Fibroblast of the conjunctiva (primary cell): ENCODE measurements around the gene CCDC88C.

ENCODE experiments used
- DNase-seq: peaks from one replicate; pipeline ENCODE4 v3.0.0-alpha.2; 2010; ENCODE audit warnings: low read depth

CCDC88C gene

GRCh38 chr14:91396959-91397815, 20.4 kb downstream of the CCDC88C start:
- DNase-seq = no peak

DNA sequence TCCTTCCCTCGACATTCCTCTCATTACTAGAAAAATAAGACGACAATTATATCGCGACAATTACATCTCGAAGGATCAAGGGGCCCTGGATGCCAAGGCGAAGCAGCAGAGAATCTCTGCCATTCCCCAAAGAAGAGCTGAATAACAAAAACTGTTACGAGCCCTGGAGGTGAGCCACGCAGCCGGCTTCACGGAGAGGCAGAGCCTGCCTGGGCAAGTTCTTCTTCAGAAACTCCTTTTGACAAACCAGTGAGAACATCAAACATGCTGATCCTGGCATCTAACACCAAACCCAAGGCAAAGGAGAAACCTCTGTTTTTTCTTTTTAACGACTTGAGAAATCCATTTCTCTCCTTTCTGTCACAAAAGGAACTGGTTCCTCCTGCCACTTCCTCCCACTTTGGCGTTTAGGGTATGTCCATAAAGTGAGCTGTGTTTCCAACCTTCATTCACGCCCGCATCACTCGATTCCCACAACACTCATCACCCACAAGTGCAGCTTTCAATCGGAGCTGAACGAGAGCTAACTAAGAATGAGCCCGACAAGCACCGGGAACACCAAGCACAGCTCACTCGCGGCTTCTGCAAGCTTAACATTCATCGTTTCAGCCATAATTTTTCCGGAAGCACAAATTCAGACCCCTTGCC, 21.5 kb downstream of the CCDC88C start:
- DNase-seq = no peak

- no peak for DNase-seq
These were observed 22.2 kb downstream of the CCDC88C start for GRCh38 chr14:91395466-91395865.

GRCh38 chr14:91394105-91395081, 23.2 kb downstream of the CCDC88C start:
- no peak for DNase-seq

- no peak for DNase-seq
These were observed 24.9 kb downstream of the CCDC88C start for GRCh38 chr14:91392623-91393303.

- no peak for DNase-seq
These were observed 27.3 kb downstream of the CCDC88C start for GRCh38 chr14:91390165-91390778.

- DNase-seq = no peak
These were observed 28.5 kb downstream of the CCDC88C start for GRCh38 chr14:91389150-91389549.

- no peak for DNase-seq
These were observed 29.1 kb downstream of the CCDC88C start for GRCh38 chr14:91388551-91388975.

DNA sequence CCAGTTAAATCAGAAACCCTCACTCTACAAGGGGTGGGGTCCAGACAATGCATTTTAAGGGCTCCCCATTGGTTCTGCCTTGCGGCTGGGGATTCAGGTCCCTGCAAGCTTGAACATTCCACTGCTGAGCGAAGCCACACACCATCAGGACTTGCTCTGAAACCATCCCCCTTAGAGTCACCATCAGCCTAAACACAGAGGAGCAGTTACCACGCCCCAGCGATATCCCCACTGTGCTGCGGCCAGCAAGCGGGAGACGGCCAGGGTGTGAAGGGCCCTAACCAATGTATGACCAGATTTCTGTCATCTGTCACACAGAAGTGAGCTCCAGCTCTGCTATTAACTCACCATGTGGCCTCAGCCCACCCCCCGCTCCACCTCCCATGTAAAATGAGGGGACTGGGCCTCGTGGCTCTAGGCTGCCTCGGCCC, 29.7 kb downstream of the CCDC88C start:
- no peak for DNase-seq

DNA sequence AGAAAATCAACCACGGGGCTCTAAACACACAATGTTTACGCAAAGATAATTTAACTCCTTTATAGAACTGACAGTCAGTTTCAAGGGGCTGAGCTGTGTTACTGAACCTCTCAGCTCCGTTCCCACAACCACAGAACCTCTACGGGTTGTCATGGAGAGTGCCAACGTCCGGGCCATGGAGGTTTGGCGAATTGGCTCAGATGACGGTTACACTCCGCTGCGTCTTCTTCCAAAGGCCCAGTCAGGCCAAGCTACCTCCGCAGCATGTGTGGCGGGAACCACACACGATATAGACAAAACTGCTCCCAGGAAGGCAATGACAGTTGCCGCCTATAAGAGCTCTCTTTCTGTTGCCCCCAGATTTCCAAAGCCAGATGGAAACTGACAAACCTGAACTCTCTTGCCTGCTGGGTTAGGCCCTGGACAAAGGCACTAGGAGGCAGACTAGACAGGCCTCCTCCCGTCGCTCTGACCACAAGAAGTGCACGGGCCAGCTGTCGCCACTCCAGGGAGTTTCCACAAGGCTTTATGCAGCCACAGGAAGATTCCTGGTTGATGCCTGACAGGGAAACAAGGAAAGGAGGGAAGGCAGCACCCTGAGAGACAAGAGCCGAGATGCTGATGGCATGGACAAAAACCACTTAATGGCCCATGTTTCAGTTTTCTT, 30.3 kb downstream of the CCDC88C start:
- no peak for DNase-seq

DNA sequence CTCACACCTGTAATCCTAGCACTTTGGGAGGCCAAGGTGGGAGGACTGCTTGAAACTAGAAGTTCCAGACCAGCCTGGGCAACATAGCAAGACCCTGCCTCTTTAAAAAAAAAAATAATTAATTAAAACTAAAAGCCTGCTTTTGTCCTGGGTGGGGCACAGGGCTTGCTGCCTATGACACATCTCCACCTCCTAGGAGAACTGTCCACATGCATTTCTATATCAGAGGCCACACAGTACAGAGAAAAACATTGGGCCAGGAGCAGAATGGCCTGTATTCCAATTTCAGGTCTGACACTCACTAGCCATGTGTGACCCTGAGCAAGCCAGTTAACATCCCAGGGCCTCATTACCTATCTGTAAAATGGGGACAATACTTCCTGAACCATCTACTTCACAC, 31.9 kb downstream of the CCDC88C start:
- DNase-seq = no peak

DNA sequence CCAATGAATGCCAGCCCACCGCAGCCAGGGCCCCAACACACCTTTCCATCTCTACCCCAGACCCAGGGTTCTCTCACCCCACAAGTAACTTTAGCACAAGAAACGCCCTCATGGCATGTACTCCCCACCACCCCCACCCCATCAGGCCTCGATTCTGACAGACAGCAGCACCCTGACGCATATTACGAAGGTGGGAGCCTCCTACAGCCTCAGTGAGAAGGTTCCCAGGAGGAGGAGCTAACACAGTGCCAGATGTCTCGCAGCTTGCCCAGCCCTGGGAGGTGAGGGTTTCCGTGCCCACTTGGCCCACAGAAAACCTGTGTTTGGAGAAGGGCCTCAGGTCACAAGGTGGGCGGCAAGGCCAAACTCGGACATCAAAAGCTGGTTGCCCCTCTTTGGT, 32.4 kb downstream of the CCDC88C start:
- DNase-seq = no peak

DNA sequence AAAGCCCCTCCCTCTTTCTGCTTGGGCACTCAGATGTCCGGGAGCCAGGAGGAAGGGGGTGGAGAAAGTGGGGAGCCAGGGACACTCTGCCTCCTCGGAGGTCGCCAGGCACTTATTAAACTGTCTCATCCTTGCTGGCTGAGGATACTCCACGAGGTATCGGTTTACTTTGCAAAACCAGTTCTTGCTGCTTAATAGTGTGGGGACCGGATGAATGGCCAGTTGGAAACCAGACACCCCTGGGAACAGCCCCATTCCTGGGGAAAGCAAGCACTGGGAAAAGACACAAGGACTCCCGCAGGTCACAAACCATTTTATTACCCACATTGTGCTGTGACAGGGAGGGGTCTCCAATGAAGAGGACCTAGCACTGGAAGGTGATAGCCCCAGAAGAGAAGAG, 34.2 kb downstream of the CCDC88C start:
- no peak for DNase-seq

DNA sequence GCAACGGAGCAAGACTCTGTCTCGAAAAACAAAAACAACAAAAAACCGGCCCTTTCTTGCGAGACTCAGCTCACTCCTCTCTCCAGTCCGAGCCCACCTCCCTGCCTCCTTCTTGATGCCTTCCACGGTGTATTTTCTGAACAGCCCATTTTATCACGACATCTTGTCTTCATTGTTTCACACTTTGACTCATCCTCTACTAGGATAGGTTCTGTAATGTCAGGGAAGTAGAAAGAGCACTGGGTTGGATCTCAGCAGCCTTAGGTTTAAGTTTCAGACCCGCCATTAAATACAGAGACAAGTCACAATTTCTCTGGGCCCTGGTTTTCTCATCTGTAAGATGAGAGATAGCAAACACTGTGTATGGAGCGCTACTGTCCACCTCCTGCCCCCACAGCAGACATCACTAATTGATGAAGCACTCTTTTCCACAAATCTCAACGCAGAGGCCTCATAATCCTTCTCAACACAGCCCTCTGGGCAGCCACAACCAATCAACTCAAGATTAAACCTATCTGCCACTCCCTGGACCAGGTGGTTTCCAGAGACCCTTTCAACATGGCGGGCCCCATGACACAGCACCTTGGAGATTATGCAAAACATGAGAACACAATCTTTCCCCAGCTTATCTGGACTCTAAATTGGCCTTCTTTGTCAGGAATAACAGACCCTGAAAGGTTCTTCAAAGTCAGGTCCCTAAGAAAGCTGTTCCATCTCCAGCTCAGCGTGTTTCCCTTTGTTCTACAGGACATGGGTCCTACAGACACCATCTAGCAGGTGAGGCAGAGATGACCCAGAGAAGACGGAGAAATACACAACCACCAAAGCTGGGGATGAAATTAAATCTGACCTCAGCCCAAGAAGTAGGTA, 35.6 kb downstream of the CCDC88C start:
- DNase-seq = no peak

DNA sequence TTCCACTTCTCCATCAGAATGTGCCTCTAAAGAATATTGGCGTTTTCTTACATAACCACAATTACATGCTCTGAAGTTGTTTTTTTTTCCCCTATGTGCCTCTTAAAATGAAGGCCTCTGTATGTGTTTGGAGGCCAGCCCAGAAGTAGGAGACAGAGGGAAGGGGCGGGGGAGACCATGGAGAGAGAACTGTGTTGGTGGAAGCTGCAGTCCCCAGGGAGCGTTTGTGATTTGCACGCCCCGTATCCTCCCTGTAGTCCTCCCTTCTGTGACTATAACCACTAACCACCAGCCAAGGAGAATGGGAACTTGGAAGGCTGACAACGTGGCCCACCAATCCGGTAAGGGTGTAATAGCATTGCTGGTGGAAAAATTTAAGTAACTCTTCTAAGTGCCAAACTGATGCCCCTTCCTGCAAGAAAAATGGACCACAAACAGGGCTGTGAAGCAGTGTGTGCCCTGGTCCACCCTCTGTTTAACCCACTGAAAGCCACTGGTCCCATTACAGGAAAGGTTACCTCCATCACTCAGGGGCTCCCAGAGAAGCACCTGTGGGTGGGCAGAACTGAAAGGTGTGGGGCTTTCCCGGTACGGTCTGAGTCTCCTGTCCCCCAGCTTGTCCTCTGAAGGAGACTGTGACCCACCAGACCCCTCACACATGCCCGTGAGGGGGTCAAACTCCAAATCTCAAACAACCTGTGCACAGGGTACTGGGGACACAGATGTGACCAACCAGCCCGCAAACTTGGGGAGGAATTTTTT, 36.8 kb downstream of the CCDC88C start:
- no peak for DNase-seq

GRCh38 chr14:91380123-91380522, 37.5 kb downstream of the CCDC88C start:
- DNase-seq = no peak

DNA sequence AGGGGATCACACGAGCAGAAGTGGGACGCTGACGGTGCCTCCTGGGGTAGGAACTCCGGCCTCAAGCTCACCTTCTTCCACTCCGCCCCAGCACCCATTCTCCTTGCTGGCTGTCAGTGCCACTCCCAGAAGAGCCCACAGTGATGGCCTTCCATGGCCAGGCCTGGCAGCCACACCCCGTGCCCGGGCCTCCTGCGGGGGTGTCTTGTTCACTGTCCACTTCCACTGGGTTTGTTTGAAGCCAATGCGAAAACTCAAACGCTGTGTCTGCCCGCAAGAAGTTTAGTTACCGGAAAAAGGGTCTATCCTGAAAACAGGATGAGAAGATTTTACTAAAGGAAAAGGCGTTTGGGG, 38.1 kb downstream of the CCDC88C start:
- no peak for DNase-seq

DNA sequence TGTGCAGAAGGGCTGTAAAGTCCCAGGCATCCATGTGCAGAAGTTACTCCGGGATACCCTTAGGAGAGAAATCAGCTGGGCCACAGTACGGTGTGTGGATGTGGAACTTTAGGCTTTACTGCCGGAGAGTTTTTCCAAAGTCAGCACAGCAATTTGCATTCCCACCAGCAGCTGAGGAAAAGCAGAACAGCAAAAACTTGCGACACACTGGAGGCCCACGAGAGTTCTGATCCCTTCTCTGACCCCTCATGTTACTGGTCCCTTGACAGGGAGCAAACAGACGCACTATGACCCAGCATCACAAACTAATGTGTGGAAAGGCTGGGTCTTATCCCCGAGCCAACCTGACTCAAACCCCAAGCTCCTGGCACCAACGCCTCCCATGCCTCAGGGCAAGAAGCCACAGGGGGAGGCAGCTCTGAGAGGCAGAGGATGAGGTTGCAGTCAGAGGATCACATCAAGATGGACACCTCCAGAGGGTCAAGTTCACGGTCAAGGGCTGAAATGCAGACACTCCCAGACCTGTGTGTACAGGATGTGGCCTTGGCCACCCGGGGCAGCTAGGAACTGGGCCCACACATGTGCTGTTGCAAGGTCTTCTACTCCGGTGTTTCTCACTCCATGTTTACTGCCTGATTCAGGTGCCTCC, 38.6 kb downstream of the CCDC88C start:
- no peak for DNase-seq
